ENCODE measurements around the gene MRPS18A.

GRCh38 chr6:43707767-43708166 lies 20.2 kb upstream of the MRPS18A start:
- TF ChIP-seq BHLHE40 (IDR thresholded peaks at IDR 0.05; ENCODE audit: borderline replicate concordance) (no peak), ARNT (IDR thresholded peaks at IDR 0.05) (no peak), NFRKB (IDR thresholded peaks at IDR 0.05) (no peak)

Data from HEK293T (cell line).